ENCODE data around the gene CCDC40. TPM values are rescaled to one million over a fixed set of nuclear protein-coding genes. Genes with fewer than 3 reads are reported as not detected.

CCDC40 gene
- total RNA-seq, 2 donors from 2014 or later: 3.4 to 4.5 TPM

- no peaks in the 10 kb centered on the region for H3K4me1 Mint-ChIP-seq
- ATAC-seq: no peak
- no peaks in the 10 kb centered on the region for H3K9me3 ChIP-seq (ENCODE audit: control insufficient read depth, low read length, poor library complexity, severe bottlenecking)
Observed at GRCh38 chr17:80122026-80122575, 85.7 kb downstream of the CCDC40 start.

GRCh38 chr17:80122926-80123505 lies 86.6 kb downstream of the CCDC40 start:
- DNase-seq (no peak), ATAC-seq (no peak)
- H3K4me3 Mint-ChIP-seq: no peak overlapping the region
- no peaks in the 10 kb centered on the region for H3K4me1 Mint-ChIP-seq
- no peaks in the 10 kb centered on the region for H3K9me3 ChIP-seq (ENCODE audit: control insufficient read depth, low read length, poor library complexity, severe bottlenecking)
- H3K27ac Mint-ChIP-seq: no peak overlapping the region
- peaks cover 19% of the 10 kb centered on the region for H3K27me3 Mint-ChIP-seq
- no peaks in the 10 kb centered on the region for H3K36me3 Mint-ChIP-seq (ENCODE audit: low read depth)

More at GRCh38 chr17:80122026-80122575, 85.7 kb downstream of the CCDC40 start:
- Mint-ChIP-seq H3K4me3 (no peak overlapping the region), H3K27ac (no peak overlapping the region), H3K27me3 (peaks cover 16% of the 10 kb centered on the region), H3K36me3 (ENCODE audit: low read depth) (no peaks in the 10 kb centered on the region)
- DNase-seq: no peak

- H3K36me3 Mint-ChIP-seq (ENCODE audit: low read depth): no peaks in the 10 kb centered on the region
Observed at GRCh38 chr17:80123791-80124190, 87.3 kb downstream of the CCDC40 start.

GRCh38 chr17:80124351-80124981 lies 88.0 kb downstream of the CCDC40 start:
- H3K4me3 Mint-ChIP-seq: no peak overlapping the region
- peaks cover 34% of the 10 kb centered on the region for H3K27me3 Mint-ChIP-seq
- no peaks in the 10 kb centered on the region for H3K36me3 Mint-ChIP-seq (ENCODE audit: low read depth)
- peaks cover 3% of the 10 kb centered on the region for H3K4me1 Mint-ChIP-seq
- ATAC-seq (no peak), DNase-seq (no peak)
- H3K9me3 ChIP-seq (ENCODE audit: control insufficient read depth, low read length, poor library complexity, severe bottlenecking): no peaks in the 10 kb centered on the region
- H3K27ac Mint-ChIP-seq: peak overlapping the region; percentile 29

More at GRCh38 chr17:80123791-80124190, 87.3 kb downstream of the CCDC40 start:
- no peak for ATAC-seq
- Mint-ChIP-seq H3K27ac (peak overlapping the region; percentile 29), H3K4me1 (no peaks in the 10 kb centered on the region), H3K27me3 (peaks cover 27% of the 10 kb centered on the region), H3K4me3 (no peak overlapping the region)
- H3K9me3 ChIP-seq (ENCODE audit: control insufficient read depth, low read length, poor library complexity, severe bottlenecking): no peaks in the 10 kb centered on the region
- DNase-seq: no peak

GRCh38 chr17:80125656-80126448 lies 89.4 kb downstream of the CCDC40 start:
- Mint-ChIP-seq H3K4me3 (no peak overlapping the region), H3K27me3 (peaks cover 35% of the 10 kb centered on the region), H3K27ac (no peak overlapping the region), H3K36me3 (ENCODE audit: low read depth) (no peaks in the 10 kb centered on the region), H3K4me1 (peaks cover 3% of the 10 kb centered on the region)
- DNase-seq (no peak), ATAC-seq (no peak)
- H3K9me3 ChIP-seq (ENCODE audit: control insufficient read depth, low read length, poor library complexity, severe bottlenecking): no peaks in the 10 kb centered on the region

- ATAC-seq: no peak
- no peak for DNase-seq
- no peaks in the 10 kb centered on the region for H3K9me3 ChIP-seq (ENCODE audit: control insufficient read depth, low read length, poor library complexity, severe bottlenecking)
- Mint-ChIP-seq H3K36me3 (ENCODE audit: low read depth) (no peaks in the 10 kb centered on the region), H3K27ac (no peak overlapping the region), H3K4me3 (no peak overlapping the region), H3K4me1 (peaks cover 3% of the 10 kb centered on the region), H3K27me3 (peaks cover 35% of the 10 kb centered on the region)
Observed at GRCh38 chr17:80126449-80126715, 89.9 kb downstream of the CCDC40 start.

GRCh38 chr17:80129006-80129565 lies 92.6 kb downstream of the CCDC40 start:
- no peak for ATAC-seq
- Mint-ChIP-seq H3K4me1 (peaks cover 5% of the 10 kb centered on the region), H3K27me3 (peaks cover 31% of the 10 kb centered on the region)

GRCh38 chr17:80130992-80131391 lies 94.5 kb downstream of the CCDC40 start:
- Mint-ChIP-seq H3K36me3 (ENCODE audit: low read depth) (peaks cover 10% of the 10 kb centered on the region), H3K4me3 (no peak overlapping the region), H3K4me1 (peaks cover 5% of the 10 kb centered on the region), H3K27ac (no peak overlapping the region), H3K27me3 (peaks cover 25% of the 10 kb centered on the region)
- no peak for ATAC-seq
- H3K9me3 ChIP-seq (ENCODE audit: control insufficient read depth, low read length, poor library complexity, severe bottlenecking): no peaks in the 10 kb centered on the region
- no peak for DNase-seq

More at GRCh38 chr17:80129006-80129565, 92.6 kb downstream of the CCDC40 start:
- no peak overlapping the region for H3K4me3 Mint-ChIP-seq
- peaks cover 4% of the 10 kb centered on the region for H3K36me3 Mint-ChIP-seq (ENCODE audit: low read depth)
- H3K9me3 ChIP-seq (ENCODE audit: control insufficient read depth, low read length, poor library complexity, severe bottlenecking): no peaks in the 10 kb centered on the region
- no peak for DNase-seq
- H3K27ac Mint-ChIP-seq: no peak overlapping the region

- H3K9me3 ChIP-seq (ENCODE audit: control insufficient read depth, low read length, poor library complexity, severe bottlenecking): no peaks in the 10 kb centered on the region
- Mint-ChIP-seq H3K27ac (peak overlapping the region; percentile 2), H3K4me3 (no peak overlapping the region), H3K36me3 (ENCODE audit: low read depth) (peaks cover 14% of the 10 kb centered on the region), H3K27me3 (peaks cover 15% of the 10 kb centered on the region), H3K4me1 (peaks cover 5% of the 10 kb centered on the region)
- ATAC-seq: no peak
- no peak for DNase-seq
Observed at GRCh38 chr17:80132906-80133625, 96.6 kb downstream of the CCDC40 start.

GRCh38 chr17:80133626-80133970 lies 97.2 kb downstream of the CCDC40 start:
- Mint-ChIP-seq H3K27ac (peak overlapping the region; percentile 2), H3K4me3 (no peak overlapping the region), H3K4me1 (peaks cover 5% of the 10 kb centered on the region), H3K27me3 (peaks cover 10% of the 10 kb centered on the region), H3K36me3 (ENCODE audit: low read depth) (peaks cover 17% of the 10 kb centered on the region)
- no peaks in the 10 kb centered on the region for H3K9me3 ChIP-seq (ENCODE audit: control insufficient read depth, low read length, poor library complexity, severe bottlenecking)
- DNase-seq (no peak), ATAC-seq (no peak)

- Mint-ChIP-seq H3K27ac (peak overlapping the region; percentile 56), H3K36me3 (ENCODE audit: low read depth) (peaks cover 17% of the 10 kb centered on the region), H3K4me1 (peaks cover 2% of the 10 kb centered on the region), H3K27me3 (no peaks in the 10 kb centered on the region), H3K4me3 (no peak overlapping the region)
- ATAC-seq (no peak), DNase-seq (no peak)
- H3K9me3 ChIP-seq (ENCODE audit: control insufficient read depth, low read length, poor library complexity, severe bottlenecking): no peaks in the 10 kb centered on the region
Observed at GRCh38 chr17:80137131-80137530, 100.7 kb downstream of the CCDC40 start.

GRCh38 chr17:80138856-80139426 lies 102.5 kb downstream of the CCDC40 start:
- Mint-ChIP-seq H3K4me3 (no peak overlapping the region), H3K36me3 (ENCODE audit: low read depth) (peaks cover 13% of the 10 kb centered on the region), H3K4me1 (peaks cover 3% of the 10 kb centered on the region), H3K27ac (no peak overlapping the region), H3K27me3 (no peaks in the 10 kb centered on the region)
- no peak for DNase-seq
- no peak for ATAC-seq
- H3K9me3 ChIP-seq (ENCODE audit: control insufficient read depth, low read length, poor library complexity, severe bottlenecking): no peaks in the 10 kb centered on the region

All from T-helper 17 cell (primary cell).